NT2/D1 (cell line): ENCODE results near the gene CCDC186.

Source experiments
- SUZ12 ChIP-seq: IDR thresholded peaks from 2 replicates; pipeline ENCODE4 v1.6.1; 2011; ENCODE audit not compliant: insufficient read length, insufficient read depth; ENCODE audit errors: extremely low read depth
- YY1 ChIP-seq: IDR thresholded peaks from 2 replicates; pipeline ENCODE4 v1.6.1; 2011; ENCODE audit not compliant: insufficient read length, insufficient read depth
- ZNF274 ChIP-seq: IDR thresholded peaks from 2 replicates; pipeline ENCODE4 v1.6.1; 2011; ENCODE audit warnings: mild to moderate bottlenecking, low read depth, low read length

DNA sequence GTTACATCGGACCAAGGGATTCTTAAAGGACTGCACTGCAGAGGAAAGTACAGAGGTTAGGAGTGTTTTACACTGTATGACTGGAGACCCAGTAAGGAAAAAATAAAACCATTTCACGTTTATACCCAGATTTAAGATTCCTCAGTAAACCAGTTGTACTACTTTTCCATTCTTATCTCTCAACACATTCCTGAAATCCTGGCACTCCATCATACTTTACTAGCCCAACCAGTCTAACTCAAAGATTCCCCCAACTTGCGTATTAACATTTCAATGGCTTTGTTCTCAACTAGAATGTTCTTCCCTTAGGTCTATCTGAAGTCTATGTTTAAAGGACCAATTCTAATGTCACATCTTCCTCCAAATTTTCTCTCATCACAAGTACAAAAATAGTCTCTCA, 8.0 kb downstream of the CCDC186 start:
- TF ChIP-seq SUZ12 (no peak), ZNF274 (no peak), YY1 (no peak)
